Gastroesophageal sphincter (tissue), 4 donors: Measurements from ENCODE around the gene QPRT. TPM values are rescaled to one million over a fixed set of nuclear protein-coding genes. Genes with fewer than 3 reads are reported as not detected.
"Not testable (repeated sequence)": the region's sequence is repeated elsewhere in the genome, so short reads cannot be mapped to it uniquely, and the experiment has no call there.

Source experiments
- ATAC-seq: fragments of 150-250 bp; one replicate; pipeline ENCODE4 v1.9.1; 2016; ENCODE audit warnings: mild to moderate bottlenecking, moderate library complexity
- H3K27ac ChIP-seq, 4 donors: fragments of 200-600 bp; sonication (generic) in 3 of 4; 1 replicate in 3 of 4; 2 replicates in 1 of 4; pipeline ENCODE4 v1.5.1; 2016 to 2019
- H3K27me3 ChIP-seq: fragments of 200-600 bp; sonication (generic); one replicate; pipeline ENCODE4 v1.5.1; 2019
- H3K36me3 ChIP-seq, 2 donors: fragments of 200-600 bp; sonication (generic); one replicate each; pipeline ENCODE4 v1.5.1; 2019; ENCODE audit warnings: control low read depth in 1 of 2
- H3K4me1 ChIP-seq, 3 donors: fragments of 200-600 bp; sonication (generic); 1 replicate in 2 of 3; 2 replicates in 1 of 3; pipeline ENCODE4 v1.5.1; 2016 to 2019; ENCODE audit warnings: control low read depth in 2 of 3
- H3K4me3 ChIP-seq, 2 donors: fragments of 200-600 bp; sonication (generic); one replicate each; pipeline ENCODE4 v1.5.1; 2019; ENCODE audit warnings: mild to moderate bottlenecking in 1 of 2, moderate library complexity in 1 of 2
- H3K9me3 ChIP-seq, 3 donors: fragments of 200-600 bp; sonication (generic); one replicate each; pipeline ENCODE4 v1.5.1; 2017 to 2019; ENCODE audit warnings: control low read depth in 2 of 3
- EP300 ChIP-seq: sonication (generic); formaldehyde crosslinking; IDR thresholded peaks from one replicate; pipeline ENCODE4 v1.6.1; 2017; ENCODE audit warnings: antibody characterized with exemption, mild to moderate bottlenecking
- POLR2A ChIP-seq, 2 donors: fragments of 450-650 bp; IDR thresholded peaks; one replicate each; pipeline ENCODE4 v1.6.1; 2017; ENCODE audit warnings: antibody characterized with exemption in 2 of 2, mild to moderate bottlenecking in 2 of 2, moderate library complexity in 1 of 2
- POLR2AphosphoS5 ChIP-seq: sonication (generic); formaldehyde crosslinking; IDR thresholded peaks from one replicate; pipeline ENCODE4 v1.6.1; 2017; ENCODE audit warnings: antibody characterized with exemption
- WGBS, 2 donors: methylation state at CpG; one replicate each; pipeline ENCODE4 v1.1.5; 2018; ENCODE audit warnings: low coverage in 1 of 2; 5-methylcytosine and 5-hydroxymethylcytosine counted together
- total RNA-seq, 4 donors: library from RNA; depleted of rRNA; stranded (reverse); fragments of >200 nt; gene quantifications; one replicate each; pipeline ENCODE4 v1.1.0, GENCODE V29; 2016
- TF ChIP-seq, protein P1 (sequence below), 4 experiments: fragments of 200-600 bp in 2 of 4; fragments of 450-650 bp in 2 of 4; sonication (generic) in 1 of 4; IDR thresholded peaks; one replicate each; pipeline ENCODE4 v1.5.1; 2017 to 2019; ENCODE audit warnings: antibody characterized with exemption in 4 of 4, mild to moderate bottlenecking in 2 of 4, moderate library complexity in 2 of 4

QPRT gene
- 1 to 10 TPM in 3 of 4 donors, under 1 TPM in 1; 0.62 to 6.7 (median 4.3) TPM for total RNA-seq

DNA sequence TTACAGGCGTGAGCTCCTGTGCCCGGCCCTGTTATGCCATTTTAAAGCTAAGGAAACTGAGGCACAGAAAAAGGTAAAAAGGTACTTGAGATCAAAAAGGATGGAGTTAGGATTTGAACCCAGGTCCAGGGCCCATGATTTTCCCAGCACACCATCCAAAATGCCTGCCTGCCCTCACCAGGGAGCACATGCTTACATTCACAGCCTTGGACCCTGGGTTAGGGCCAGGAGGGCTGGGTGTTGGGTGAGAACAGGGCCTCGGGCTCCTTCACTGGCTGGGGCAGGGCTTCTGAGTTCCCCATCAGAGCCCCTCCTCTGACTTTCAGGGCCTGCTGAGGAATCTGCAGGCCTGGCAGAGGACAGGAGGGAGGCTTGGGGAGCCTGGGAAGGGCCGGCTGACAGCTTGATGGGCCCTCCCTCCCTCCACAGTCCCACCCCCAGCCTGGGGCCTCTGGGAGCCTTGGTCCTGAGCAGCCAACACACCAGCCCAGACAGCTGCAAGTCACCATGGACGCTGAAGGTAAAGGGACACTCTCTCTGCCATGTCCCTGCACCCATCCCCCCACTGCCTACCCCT is at the start of gene QPRT:
TSS of gene QPRT (plus strand) at position 490 of the 577 bp plus-strand sequence. CDS start at position 508, 18 bp downstream.
- peaks cover 6% of the 10 kb centered on the region for H3K27me3 ChIP-seq
- 20% methylated on average over 1 of the region's 5 CpGs; no CpG with 5 or more reads in 1 of the 2 donors for WGBS, 2 donors
- H3K4me3 ChIP-seq: peak within 1 kb of the TSS in 1 of 2 donors; percentile 36

DNA sequence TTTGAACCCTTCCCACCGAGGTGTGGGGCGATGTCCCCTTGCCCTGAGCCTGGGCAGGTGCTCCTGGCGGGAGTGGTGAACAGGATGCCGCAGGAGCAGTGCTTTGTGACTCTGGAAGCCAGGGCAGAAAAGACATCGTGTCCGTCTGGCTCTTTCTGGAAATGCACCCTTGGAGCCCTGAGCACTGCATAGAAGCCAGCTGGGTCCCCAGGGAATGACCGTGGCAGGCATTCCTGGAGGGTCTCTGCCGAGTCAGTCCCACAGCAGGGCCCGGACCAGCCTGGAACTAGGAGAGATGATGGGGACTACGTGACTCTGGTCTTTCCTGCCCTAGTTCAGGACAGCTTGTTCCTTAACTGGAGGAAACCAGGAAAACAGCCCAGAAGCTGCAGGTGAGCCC is 49.7 kb upstream of the QPRT start:
- H3K27ac ChIP-seq, H3K4me3 ChIP-seq, H3K36me3 ChIP-seq, ATAC-seq, H3K9me3 ChIP-seq, H3K4me1 ChIP-seq, H3K27me3 ChIP-seq: not testable (repeated sequence)
- 80% methylated on average over 6 of the region's 10 CpGs; no CpG with 5 or more reads in 1 of the 2 donors for WGBS, 2 donors

More for the DNA sequence above, at the start of gene QPRT:
- no peak for TF ChIP-seq POLR2A (IDR thresholded peaks at IDR 0.05)
- no peak for TF ChIP-seq EP300
- TF ChIP-seq, protein P1, sequence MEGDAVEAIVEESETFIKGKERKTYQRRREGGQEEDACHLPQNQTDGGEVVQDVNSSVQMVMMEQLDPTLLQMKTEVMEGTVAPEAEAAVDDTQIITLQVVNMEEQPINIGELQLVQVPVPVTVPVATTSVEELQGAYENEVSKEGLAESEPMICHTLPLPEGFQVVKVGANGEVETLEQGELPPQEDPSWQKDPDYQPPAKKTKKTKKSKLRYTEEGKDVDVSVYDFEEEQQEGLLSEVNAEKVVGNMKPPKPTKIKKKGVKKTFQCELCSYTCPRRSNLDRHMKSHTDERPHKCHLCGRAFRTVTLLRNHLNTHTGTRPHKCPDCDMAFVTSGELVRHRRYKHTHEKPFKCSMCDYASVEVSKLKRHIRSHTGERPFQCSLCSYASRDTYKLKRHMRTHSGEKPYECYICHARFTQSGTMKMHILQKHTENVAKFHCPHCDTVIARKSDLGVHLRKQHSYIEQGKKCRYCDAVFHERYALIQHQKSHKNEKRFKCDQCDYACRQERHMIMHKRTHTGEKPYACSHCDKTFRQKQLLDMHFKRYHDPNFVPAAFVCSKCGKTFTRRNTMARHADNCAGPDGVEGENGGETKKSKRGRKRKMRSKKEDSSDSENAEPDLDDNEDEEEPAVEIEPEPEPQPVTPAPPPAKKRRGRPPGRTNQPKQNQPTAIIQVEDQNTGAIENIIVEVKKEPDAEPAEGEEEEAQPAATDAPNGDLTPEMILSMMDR (IDR thresholded peaks at IDR 0.05): no peak
- no peak for TF ChIP-seq POLR2AphosphoS5
- Histone ChIP-seq H3K9me3 (no peaks in the 10 kb centered on the region), H3K27ac (peak within 1 kb of the TSS in 2 of 4 donors; percentile 16 to 37), H3K36me3 (no peaks in the 10 kb centered on the region), H3K4me1 (peaks cover 0 to 24% (median 3%) of the 10 kb centered on the region in 3 donors)
- peak; percentile 44 for ATAC-seq

DNA sequence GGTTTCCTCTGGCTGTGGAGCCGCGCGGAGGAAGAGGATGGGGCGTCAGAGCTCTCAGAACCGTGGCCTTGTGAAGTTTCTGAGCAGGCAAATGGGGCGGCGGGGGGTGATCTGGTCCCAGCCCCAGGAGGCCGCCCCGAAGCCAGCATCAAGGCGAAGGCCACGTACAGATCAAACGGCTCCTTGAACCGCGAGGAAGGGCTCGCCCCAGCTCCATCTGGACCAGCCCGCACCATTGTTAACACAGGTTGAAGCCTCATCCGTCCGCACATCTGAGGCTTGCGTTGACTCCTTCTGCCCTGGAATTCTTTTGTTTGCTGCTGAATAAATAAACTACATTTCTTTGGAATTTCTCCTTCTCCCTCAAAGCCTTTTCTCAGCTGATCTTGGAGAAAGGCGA is 47.3 kb upstream of the QPRT start:
- not testable (repeated sequence) for H3K27ac ChIP-seq, H3K36me3 ChIP-seq, H3K4me1 ChIP-seq, H3K27me3 ChIP-seq, ATAC-seq, H3K4me3 ChIP-seq, H3K9me3 ChIP-seq
- 40% methylated on average over 9 of the region's 20 CpGs; no CpG with 5 or more reads in 1 of the 2 donors for WGBS, 2 donors

DNA sequence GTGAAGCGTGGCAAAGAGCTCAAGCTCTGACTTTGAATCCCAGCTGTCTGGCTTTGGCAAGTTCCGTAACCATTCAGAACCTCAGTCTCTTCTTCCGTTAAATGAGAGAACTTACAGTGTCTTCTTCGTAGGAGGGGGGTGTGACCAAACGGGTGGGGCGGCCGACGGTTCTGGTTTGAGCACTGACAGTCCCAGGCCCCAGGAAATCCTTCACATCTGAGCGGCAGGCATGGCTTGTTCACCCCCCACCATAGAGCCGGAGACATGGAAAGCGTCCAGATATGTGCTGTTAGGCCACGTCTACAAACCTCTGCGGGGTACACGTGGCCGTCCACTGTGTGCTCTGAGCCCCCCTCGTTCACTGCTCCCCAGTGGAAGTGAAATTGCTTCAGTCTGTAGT is 43.1 kb upstream of the QPRT start:
- not testable (repeated sequence) for H3K4me3 ChIP-seq, H3K27me3 ChIP-seq, H3K36me3 ChIP-seq, ATAC-seq, H3K27ac ChIP-seq, H3K4me1 ChIP-seq, H3K9me3 ChIP-seq
- no CpG with 5 or more reads among the region's 16 CpGs for WGBS, 2 donors

DNA sequence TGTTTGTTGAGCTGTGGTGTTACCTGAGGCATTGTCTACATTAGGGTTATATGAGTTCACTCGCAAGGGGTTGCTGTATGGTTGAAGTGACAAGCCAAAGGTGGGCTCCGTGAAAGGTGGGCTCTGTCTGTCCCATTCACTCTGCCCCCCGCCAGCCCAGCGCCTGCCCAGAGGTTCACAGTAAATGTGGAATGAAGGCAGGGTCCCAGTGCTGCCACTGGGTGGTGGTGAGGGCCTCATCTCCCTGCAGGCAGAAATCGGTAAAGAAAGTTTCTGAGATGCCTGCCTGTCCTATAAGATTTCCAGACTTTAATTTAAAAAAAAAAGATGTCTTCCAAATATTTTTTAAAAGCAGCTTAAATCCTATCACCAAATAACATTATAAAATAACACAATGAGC is 42.6 kb upstream of the QPRT start:
- H3K4me1 ChIP-seq, ATAC-seq, H3K27me3 ChIP-seq, H3K4me3 ChIP-seq, H3K27ac ChIP-seq, H3K36me3 ChIP-seq, H3K9me3 ChIP-seq: not testable (repeated sequence)
- WGBS, 2 donors: 0% methylated on average over 1 of the region's 5 CpGs; no CpG with 5 or more reads in 1 of the 2 donors

DNA sequence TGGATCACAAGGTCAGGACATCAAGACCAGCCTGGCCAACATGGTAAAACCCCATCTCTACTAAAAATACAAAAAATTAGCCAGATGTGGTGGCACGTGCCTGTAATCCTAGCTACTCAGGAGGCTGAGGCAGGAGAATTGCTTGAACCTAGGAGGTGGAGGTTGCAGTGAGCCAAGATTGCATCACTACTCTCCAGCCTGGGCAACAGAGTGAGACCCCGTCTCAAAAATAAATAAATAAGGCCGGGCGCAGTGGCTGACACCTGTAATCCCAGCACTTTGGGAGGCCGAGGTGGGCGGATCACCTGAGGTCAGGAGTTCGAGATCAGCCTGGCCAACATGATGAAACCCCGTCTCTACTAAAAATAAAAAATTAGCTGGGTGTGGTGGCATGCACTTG is 40.2 kb upstream of the QPRT start:
- not testable (repeated sequence) for H3K9me3 ChIP-seq, H3K27me3 ChIP-seq, ATAC-seq, H3K27ac ChIP-seq, H3K4me1 ChIP-seq, H3K4me3 ChIP-seq, H3K36me3 ChIP-seq
- WGBS, 2 donors: 91 to 97% methylated on average over 5 to 8 of the region's 8 CpGs

DNA sequence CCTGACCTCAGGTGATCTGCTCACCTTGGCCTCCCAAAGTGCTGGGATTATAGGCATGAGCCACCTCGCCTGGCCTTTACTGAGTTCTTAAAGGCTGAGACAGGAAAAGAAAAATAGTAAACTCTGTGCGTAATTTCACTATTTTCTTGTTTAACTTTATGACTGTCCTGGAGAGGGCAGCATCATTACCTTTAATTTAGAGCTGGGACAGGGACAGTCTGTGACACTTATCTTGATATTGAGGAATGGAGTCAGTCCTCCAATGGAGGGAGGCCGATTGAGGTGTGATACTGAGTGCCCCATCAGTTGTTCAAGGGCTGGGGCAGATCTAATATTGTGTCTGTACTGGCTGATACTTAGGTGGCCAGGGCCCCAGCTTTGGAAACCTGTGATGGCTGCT is 37.4 kb upstream of the QPRT start:
- H3K4me3 ChIP-seq: no peak overlapping the region
- no peak overlapping the region for H3K27ac ChIP-seq
- TF ChIP-seq, protein P1 (IDR thresholded peaks at IDR 0.05): no peak
- no peak for TF ChIP-seq EP300
- TF ChIP-seq POLR2AphosphoS5: no peak
- TF ChIP-seq POLR2A (IDR thresholded peaks at IDR 0.05): no peak
- H3K36me3 ChIP-seq: no peaks in the 10 kb centered on the region
- WGBS, 2 donors: 38 to 80% methylated on average over 2 of the region's 3 CpGs
- H3K9me3 ChIP-seq: no peaks in the 10 kb centered on the region
- no peak for ATAC-seq
- H3K4me1 ChIP-seq: no peaks in the 10 kb centered on the region
- no peaks in the 10 kb centered on the region for H3K27me3 ChIP-seq

DNA sequence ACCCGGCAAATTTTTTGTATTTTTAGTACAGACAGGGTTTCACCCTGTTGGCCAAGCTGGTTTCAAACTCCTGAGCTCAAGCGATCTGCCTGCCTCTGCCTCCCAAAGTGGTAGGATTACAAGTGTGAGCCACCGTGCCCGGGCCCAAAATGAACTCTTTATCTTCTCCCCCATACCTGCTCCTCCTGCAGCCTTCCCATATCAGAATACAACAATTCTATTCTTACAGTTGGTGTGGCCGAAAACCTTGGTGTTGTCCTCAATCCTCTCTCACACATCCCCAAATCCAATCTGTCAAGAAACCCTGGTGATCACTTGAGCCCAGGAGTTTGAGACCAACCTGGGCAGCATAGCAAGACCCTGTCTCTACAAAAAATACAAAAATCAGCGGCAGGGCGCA is 35.4 kb upstream of the QPRT start:
- no peaks in the 10 kb centered on the region for H3K9me3 ChIP-seq
- no peaks in the 10 kb centered on the region for H3K27me3 ChIP-seq
- TF ChIP-seq POLR2A (IDR thresholded peaks at IDR 0.05) (no peak), EP300 (no peak), POLR2AphosphoS5 (no peak)
- TF ChIP-seq, protein P1 (IDR thresholded peaks at IDR 0.05): no peak
- no peak overlapping the region for H3K4me3 ChIP-seq
- H3K4me1 ChIP-seq: no peaks in the 10 kb centered on the region
- no peak for ATAC-seq
- no peaks in the 10 kb centered on the region for H3K36me3 ChIP-seq
- H3K27ac ChIP-seq: no peak overlapping the region
- 93 to 95% methylated on average over 3 to 4 of the region's 7 CpGs for WGBS, 2 donors
